Measurements from ENCODE around the gene PIGA.

The PIGA gene, protein sequence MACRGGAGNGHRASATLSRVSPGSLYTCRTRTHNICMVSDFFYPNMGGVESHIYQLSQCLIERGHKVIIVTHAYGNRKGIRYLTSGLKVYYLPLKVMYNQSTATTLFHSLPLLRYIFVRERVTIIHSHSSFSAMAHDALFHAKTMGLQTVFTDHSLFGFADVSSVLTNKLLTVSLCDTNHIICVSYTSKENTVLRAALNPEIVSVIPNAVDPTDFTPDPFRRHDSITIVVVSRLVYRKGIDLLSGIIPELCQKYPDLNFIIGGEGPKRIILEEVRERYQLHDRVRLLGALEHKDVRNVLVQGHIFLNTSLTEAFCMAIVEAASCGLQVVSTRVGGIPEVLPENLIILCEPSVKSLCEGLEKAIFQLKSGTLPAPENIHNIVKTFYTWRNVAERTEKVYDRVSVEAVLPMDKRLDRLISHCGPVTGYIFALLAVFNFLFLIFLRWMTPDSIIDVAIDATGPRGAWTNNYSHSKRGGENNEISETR

GRCh38 chrX:15335135-15336022, at the start of gene PIGA:
Gene PIGA, minus strand, starts transcription at chrX:15335523. Its CDS starts 3,593 bp downstream, at chrX:15331930.
- Histone ChIP-seq H3K9me3 (no peaks in the 10 kb centered on the region), H3K4me1 (peaks cover 4% of the 10 kb centered on the region; the same call in 1 of the 2 replicates), H3K4me3 (peak within 1 kb of the TSS; percentile 97), H3K27me3 (ENCODE audit: low read depth) (peaks cover 37% of the 10 kb centered on the region), H3K36me3 (replicated peaks) (peaks cover 24% of the 10 kb centered on the region)
- in situ Hi-C loops (cut with MboI; ENCODE audit: low sequenced_read_pairs), result no loop called here
- peak; percentile 95 to 98 for DNase-seq (ENCODE audit: low spot score in 2 of 2)

DNA sequence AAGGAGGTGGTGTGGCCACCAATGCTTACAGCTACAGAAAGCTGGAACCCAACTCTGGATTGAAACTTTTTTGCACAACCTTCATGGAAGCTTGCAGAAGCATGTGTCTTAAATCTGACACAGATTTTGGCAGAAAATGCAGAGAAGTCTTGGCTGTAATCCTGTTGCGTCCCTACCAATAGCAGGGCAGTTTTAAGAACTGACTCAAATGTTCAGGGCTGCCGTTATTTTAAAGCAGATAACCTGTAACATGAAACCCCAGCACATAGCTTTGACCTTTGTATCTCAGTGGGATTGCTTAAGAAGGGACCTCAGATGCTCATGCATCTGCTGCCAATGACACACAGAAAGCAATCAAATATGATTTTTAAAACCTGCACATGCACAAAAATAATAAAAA, 49.0 kb upstream of the PIGA start, which contains the start of gene VEGFD:
VEGFD (minus strand) TSS at position 110 of the 400 bp plus-strand sequence. CDS start 467 bp downstream, outside the sequence.
- no peak within 1 kb of the TSS for H3K4me3 ChIP-seq
- 0 out of 2 replicates have a peak, but pooled peaks cover 3% of the 10 kb centered on the region for H3K36me3 ChIP-seq (replicated peaks)
- no peaks in the 10 kb centered on the region for H3K27me3 ChIP-seq (ENCODE audit: low read depth)
- DNase-seq (ENCODE audit: low spot score in 2 of 2), result no peak
- H3K4me1 ChIP-seq, result no peaks in the 10 kb centered on the region
- no peaks in the 10 kb centered on the region for H3K9me3 ChIP-seq
- in situ Hi-C loops (cut with MboI; ENCODE audit: low sequenced_read_pairs), result no loop called here

DNA sequence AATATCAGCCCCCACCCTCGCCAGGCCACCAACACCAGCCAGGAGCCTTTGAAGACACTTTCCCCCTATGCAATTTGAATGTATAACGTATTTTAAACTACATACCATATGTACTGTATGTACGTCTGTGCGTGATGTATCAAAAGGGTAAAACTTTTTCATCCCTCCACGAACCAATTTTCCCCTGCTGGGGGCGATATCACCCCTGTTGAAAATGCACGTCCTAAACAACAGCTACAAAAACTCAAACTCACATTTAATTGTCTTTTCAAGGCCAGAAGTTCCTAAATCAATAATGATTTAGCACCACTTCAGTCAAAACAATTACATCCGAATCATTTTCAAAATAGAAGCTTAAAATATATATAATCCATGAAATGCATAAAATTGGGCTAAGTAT, 47.5 kb upstream of the PIGA start:
- Histone ChIP-seq H3K9me3 (no peaks in the 10 kb centered on the region), H3K27me3 (ENCODE audit: low read depth) (no peaks in the 10 kb centered on the region), H3K4me3 (no peak overlapping the region), H3K4me1 (no peaks in the 10 kb centered on the region), H3K36me3 (replicated peaks) (no peaks in the 10 kb centered on the region)
- in situ Hi-C loops (cut with MboI; ENCODE audit: low sequenced_read_pairs), result no loop called here
- peak in 1 of 2 experiments; percentile 23 for DNase-seq (ENCODE audit: low spot score in 2 of 2)

GRCh38 chrX:15376956-15377355, 41.6 kb upstream of the PIGA start:
- Histone ChIP-seq H3K4me3 (no peak overlapping the region), H3K9me3 (no peaks in the 10 kb centered on the region), H3K36me3 (replicated peaks) (no peaks in the 10 kb centered on the region), H3K4me1 (no peaks in the 10 kb centered on the region), H3K27me3 (ENCODE audit: low read depth) (no peaks in the 10 kb centered on the region)
- in situ Hi-C loops (cut with MboI; ENCODE audit: low sequenced_read_pairs), result no loop called here
- no peak for DNase-seq (ENCODE audit: low spot score in 2 of 2)

- Histone ChIP-seq H3K4me3 (no peak overlapping the region), H3K4me1 (no peaks in the 10 kb centered on the region), H3K36me3 (replicated peaks) (no peaks in the 10 kb centered on the region), H3K27me3 (ENCODE audit: low read depth) (no peaks in the 10 kb centered on the region), H3K9me3 (no peaks in the 10 kb centered on the region)
- in situ Hi-C loops (cut with MboI; ENCODE audit: low sequenced_read_pairs), result no loop called here
- no peak for DNase-seq (ENCODE audit: low spot score in 2 of 2)
These were observed 38.7 kb upstream of the PIGA start for GRCh38 chrX:15373976-15374375.

DNA sequence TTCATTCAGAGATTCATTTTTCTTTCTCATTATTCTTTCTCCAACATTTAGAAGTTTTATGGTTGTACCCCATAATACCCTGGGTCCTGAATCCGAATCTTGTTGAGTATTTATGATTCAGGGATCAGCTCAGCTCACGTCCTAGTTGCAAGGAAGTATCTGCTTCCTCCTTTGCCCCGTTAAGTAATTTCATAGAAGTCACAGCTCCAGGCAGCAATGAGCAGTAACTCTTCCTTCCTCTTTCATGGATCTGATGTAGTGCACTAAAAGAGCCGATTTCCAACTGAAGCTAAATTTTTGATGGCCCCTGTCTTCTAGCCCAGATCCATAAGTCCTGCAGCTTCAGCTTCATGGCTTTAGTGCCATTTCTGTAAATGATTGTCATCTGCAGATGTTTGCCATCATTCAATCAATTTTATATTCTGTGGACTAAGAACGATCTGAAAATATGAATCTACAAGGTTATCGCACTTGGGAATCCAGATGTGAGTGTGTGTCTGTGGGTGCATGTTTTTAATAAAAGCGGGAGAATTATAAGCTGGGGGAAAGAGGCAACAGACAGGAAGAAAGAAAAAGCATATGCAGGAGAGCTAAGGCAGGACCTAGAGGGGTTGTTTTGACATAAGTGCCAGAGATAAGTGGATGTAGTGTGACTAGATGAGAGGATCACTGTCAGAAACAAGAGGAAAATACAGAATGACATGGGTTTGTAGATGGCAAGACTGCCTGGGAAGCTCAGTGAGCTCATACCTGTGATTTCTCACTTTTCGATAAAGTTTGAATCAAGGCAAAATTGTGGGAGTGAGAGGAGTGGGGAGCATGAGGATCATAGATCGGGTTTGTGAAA, 31.4 kb upstream of the PIGA start:
- Histone ChIP-seq H3K4me3 (no peak overlapping the region), H3K36me3 (replicated peaks) (no peaks in the 10 kb centered on the region), H3K27me3 (ENCODE audit: low read depth) (peaks cover 6% of the 10 kb centered on the region; the same call in 1 of the 2 replicates), H3K9me3 (no peaks in the 10 kb centered on the region), H3K4me1 (no peaks in the 10 kb centered on the region; the same call in 1 of the 2 replicates)
- in situ Hi-C loops (cut with MboI; ENCODE audit: low sequenced_read_pairs), result no loop called here
- no peak for DNase-seq (ENCODE audit: low spot score in 2 of 2)

GRCh38 chrX:15359701-15360100, 24.4 kb upstream of the PIGA start:
- no peak overlapping the region for H3K4me3 ChIP-seq
- H3K36me3 ChIP-seq (replicated peaks), result no peaks in the 10 kb centered on the region
- H3K4me1 ChIP-seq, result no peaks in the 10 kb centered on the region
- in situ Hi-C loops (cut with MboI; ENCODE audit: low sequenced_read_pairs), result no loop called here
- no peak for DNase-seq (ENCODE audit: low spot score in 2 of 2)
- H3K27me3 ChIP-seq (ENCODE audit: low read depth), result no peaks in the 10 kb centered on the region
- no peaks in the 10 kb centered on the region for H3K9me3 ChIP-seq

- Histone ChIP-seq H3K4me3 (no peak overlapping the region), H3K36me3 (replicated peaks) (no peaks in the 10 kb centered on the region), H3K9me3 (no peaks in the 10 kb centered on the region), H3K27me3 (ENCODE audit: low read depth) (no peaks in the 10 kb centered on the region), H3K4me1 (no peaks in the 10 kb centered on the region)
- in situ Hi-C loops (cut with MboI; ENCODE audit: low sequenced_read_pairs), result no loop called here
- DNase-seq (ENCODE audit: low spot score in 2 of 2), result no peak
These were observed 23.2 kb upstream of the PIGA start for GRCh38 chrX:15358533-15358932.

- no peaks in the 10 kb centered on the region for H3K36me3 ChIP-seq (replicated peaks)
- no peak for DNase-seq (ENCODE audit: low spot score in 2 of 2)
- in situ Hi-C loops (cut with MboI; ENCODE audit: low sequenced_read_pairs), result no loop called here
- no peak overlapping the region for H3K4me3 ChIP-seq
- no peaks in the 10 kb centered on the region for H3K4me1 ChIP-seq
- no peaks in the 10 kb centered on the region for H3K9me3 ChIP-seq
- H3K27me3 ChIP-seq (ENCODE audit: low read depth), result no peaks in the 10 kb centered on the region
These were observed 21.1 kb upstream of the PIGA start for GRCh38 chrX:15356444-15356843.

DNA sequence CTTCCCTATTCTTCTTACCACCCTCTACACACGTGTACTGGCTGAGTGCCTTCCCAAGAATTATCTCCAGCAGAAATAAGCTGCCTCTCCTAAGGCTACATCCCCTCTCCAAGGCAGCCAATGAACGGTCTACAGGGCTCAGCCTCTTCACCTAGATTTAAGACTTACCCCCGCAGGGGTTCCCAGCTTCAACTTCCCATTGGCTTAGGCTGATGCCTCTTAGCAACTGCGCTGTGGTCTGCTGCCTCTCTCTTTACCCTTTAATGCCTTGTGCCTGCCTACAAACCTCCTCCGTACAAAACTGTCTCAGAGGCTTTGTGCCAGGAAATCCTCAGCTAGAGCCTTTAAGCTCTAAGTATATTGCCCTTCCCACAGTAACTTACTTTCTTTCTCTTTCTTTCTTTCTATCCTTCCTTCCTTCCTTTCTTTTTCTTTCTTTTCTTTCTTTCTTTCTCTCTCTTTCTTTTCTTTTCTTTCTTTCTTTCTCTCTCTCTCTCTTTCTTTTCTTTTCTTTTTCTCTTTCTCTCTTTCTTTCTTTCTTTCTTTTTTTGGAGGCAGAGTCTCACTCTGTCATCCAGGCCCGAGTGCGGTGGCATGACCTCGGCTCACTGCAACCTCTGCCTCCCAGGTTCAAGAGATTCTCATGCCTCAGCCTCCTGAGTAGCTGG, 15.1 kb upstream of the PIGA start:
- Histone ChIP-seq H3K4me3 (no peak overlapping the region), H3K9me3 (no peaks in the 10 kb centered on the region), H3K27me3 (ENCODE audit: low read depth) (no peaks in the 10 kb centered on the region; the same call in 1 of the 2 replicates), H3K4me1 (no peaks in the 10 kb centered on the region), H3K36me3 (replicated peaks) (no peaks in the 10 kb centered on the region)
- DNase-seq (ENCODE audit: low spot score in 2 of 2), result no peak
- in situ Hi-C loops (cut with MboI; ENCODE audit: low sequenced_read_pairs), result no loop called here

DNA sequence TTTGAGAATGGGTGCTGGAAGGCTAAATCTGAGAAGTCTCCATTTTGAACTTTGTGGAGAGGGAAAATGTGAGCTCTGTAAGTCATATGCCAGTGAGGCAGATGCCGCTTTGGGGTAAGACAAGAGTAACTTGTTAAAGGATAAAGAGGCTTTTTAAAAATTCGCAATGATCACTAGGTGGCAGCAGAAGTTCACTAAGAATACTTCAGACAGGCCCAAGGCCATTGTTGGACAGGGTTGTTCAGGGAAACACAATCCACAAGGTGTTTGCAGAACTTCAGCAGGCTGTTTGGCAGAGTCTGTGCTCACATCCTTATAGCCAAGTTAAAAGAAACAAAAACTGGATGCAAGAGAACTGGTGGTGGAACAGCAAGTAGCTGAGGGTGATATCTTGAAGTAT, 13.7 kb upstream of the PIGA start:
- in situ Hi-C loops (cut with MboI; ENCODE audit: low sequenced_read_pairs), result loop anchor here (5.0 kb wide), 2 partner anchors 118 to 218 kb away; no protein-coding TSS in a partner anchor
- peak; percentile 68 to 74 for DNase-seq (ENCODE audit: low spot score in 2 of 2)
- no peaks in the 10 kb centered on the region; the same call in 1 of the 2 replicates for H3K27me3 ChIP-seq (ENCODE audit: low read depth)
- no peaks in the 10 kb centered on the region for H3K9me3 ChIP-seq
- H3K4me1 ChIP-seq, result no peaks in the 10 kb centered on the region
- no peak overlapping the region for H3K4me3 ChIP-seq
- H3K36me3 ChIP-seq (replicated peaks), result no peaks in the 10 kb centered on the region

GRCh38 chrX:15345976-15346375, 10.7 kb upstream of the PIGA start:
- no peaks in the 10 kb centered on the region for H3K36me3 ChIP-seq (replicated peaks)
- H3K4me1 ChIP-seq, result no peaks in the 10 kb centered on the region
- peaks cover 3% of the 10 kb centered on the region; the same call in 1 of the 2 replicates for H3K27me3 ChIP-seq (ENCODE audit: low read depth)
- no peaks in the 10 kb centered on the region for H3K9me3 ChIP-seq
- in situ Hi-C loops (cut with MboI; ENCODE audit: low sequenced_read_pairs), result loop anchor here (5.0 kb wide), 2 partner anchors 121 to 221 kb away; no protein-coding TSS in a partner anchor
- no peak for DNase-seq (ENCODE audit: low spot score in 2 of 2)
- H3K4me3 ChIP-seq, result no peak overlapping the region
